ENCODE data around the gene CACNA1G. TPM values are rescaled to one million over a fixed set of nuclear protein-coding genes. Genes with fewer than 3 reads are reported as not detected.

Gene CACNA1G
- total RNA-seq, 1 donor from 2014 or later, result not detected

DNA sequence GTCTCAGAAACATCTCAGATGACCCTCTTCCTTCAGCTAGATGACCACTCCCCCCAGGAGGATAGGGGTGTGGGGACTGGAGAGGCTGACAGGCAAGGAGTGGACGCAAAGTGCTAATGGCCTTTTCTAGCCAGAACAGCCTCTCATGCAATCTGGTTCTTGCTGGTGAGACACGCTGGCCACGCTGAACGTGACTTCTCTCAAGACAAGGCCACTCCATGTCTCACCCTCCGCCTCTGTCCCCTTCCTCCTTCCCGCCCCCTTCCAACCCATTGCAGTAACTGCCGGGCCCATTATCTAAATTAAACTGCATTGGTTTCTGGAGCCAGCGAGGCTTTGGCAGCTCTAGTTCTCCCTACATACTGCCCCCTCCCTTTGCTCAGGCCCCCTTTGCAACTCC, 9.5 kb downstream of the CACNA1G start:
- no peak overlapping the region for H3K4me3 Mint-ChIP-seq (ENCODE audit: unreplicated experiment)
- peaks cover 34% of the 10 kb centered on the region for H3K27me3 Mint-ChIP-seq (ENCODE audit: unreplicated experiment)
- no peak overlapping the region for H3K27ac Mint-ChIP-seq (ENCODE audit: unreplicated experiment)

DNA sequence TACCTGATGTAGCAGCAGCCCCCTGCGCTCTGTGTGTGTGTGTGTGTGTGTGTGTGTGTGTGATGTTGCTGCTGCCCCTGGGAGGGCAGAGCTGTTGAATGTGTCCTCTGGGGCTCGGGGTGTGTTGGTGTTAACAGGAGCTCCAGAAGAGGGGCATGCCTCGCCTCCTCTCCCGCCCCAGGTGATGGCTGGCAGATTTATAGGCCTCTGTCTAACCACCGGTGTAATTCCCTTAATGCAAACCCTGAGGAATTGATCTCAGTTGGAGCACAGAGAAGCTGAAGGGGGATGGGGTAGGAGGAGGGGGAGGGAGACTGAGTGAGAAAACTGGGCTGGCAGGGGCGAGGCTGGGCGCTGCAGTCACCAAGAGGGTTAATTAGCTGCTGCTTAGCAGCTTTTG, 10.0 kb downstream of the CACNA1G start:
- DNase-seq (ENCODE audit: low spot score), result no peak
- TF ChIP-seq, protein P1, sequence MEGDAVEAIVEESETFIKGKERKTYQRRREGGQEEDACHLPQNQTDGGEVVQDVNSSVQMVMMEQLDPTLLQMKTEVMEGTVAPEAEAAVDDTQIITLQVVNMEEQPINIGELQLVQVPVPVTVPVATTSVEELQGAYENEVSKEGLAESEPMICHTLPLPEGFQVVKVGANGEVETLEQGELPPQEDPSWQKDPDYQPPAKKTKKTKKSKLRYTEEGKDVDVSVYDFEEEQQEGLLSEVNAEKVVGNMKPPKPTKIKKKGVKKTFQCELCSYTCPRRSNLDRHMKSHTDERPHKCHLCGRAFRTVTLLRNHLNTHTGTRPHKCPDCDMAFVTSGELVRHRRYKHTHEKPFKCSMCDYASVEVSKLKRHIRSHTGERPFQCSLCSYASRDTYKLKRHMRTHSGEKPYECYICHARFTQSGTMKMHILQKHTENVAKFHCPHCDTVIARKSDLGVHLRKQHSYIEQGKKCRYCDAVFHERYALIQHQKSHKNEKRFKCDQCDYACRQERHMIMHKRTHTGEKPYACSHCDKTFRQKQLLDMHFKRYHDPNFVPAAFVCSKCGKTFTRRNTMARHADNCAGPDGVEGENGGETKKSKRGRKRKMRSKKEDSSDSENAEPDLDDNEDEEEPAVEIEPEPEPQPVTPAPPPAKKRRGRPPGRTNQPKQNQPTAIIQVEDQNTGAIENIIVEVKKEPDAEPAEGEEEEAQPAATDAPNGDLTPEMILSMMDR (IDR thresholded peaks at IDR 0.05; ENCODE audit: unreplicated experiment), result no peak
- Mint-ChIP-seq H3K27me3 (ENCODE audit: unreplicated experiment) (peaks cover 32% of the 10 kb centered on the region), H3K36me3 (ENCODE audit: low read depth, unreplicated experiment) (no peaks in the 10 kb centered on the region), H3K4me1 (ENCODE audit: unreplicated experiment) (no peaks in the 10 kb centered on the region), H3K27ac (ENCODE audit: unreplicated experiment) (no peak overlapping the region), H3K9me3 (ENCODE audit: unreplicated experiment) (no peaks in the 10 kb centered on the region), H3K4me3 (ENCODE audit: unreplicated experiment) (no peak overlapping the region)

More for the DNA sequence above, 9.5 kb downstream of the CACNA1G start:
- Mint-ChIP-seq H3K36me3 (ENCODE audit: low read depth, unreplicated experiment) (no peaks in the 10 kb centered on the region), H3K9me3 (ENCODE audit: unreplicated experiment) (no peaks in the 10 kb centered on the region), H3K4me1 (ENCODE audit: unreplicated experiment) (peaks cover 1% of the 10 kb centered on the region)
- TF ChIP-seq, protein P1 (IDR thresholded peaks at IDR 0.05; ENCODE audit: unreplicated experiment), result no peak
- DNase-seq (ENCODE audit: low spot score), result no peak

DNA sequence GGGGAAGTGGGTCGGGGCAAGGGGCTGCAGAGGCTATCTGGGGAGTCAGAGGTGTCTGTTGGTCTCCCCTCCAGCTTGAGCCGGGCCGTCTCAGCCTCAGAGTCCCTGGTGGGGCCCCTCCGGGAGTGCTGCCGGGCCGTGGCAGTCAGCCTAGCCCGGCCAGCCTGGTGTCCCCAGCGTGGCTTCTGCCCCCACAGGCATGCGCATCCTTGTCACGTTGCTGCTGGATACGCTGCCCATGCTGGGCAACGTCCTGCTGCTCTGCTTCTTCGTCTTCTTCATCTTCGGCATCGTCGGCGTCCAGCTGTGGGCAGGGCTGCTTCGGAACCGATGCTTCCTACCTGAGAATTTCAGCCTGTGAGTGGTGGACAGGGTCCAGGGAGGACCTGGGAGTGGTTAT, 11.2 kb downstream of the CACNA1G start:
- Mint-ChIP-seq H3K4me3 (ENCODE audit: unreplicated experiment) (no peak overlapping the region), H3K27ac (ENCODE audit: unreplicated experiment) (no peak overlapping the region), H3K36me3 (ENCODE audit: low read depth, unreplicated experiment) (no peaks in the 10 kb centered on the region), H3K4me1 (ENCODE audit: unreplicated experiment) (no peaks in the 10 kb centered on the region), H3K27me3 (ENCODE audit: unreplicated experiment) (peaks cover 23% of the 10 kb centered on the region), H3K9me3 (ENCODE audit: unreplicated experiment) (no peaks in the 10 kb centered on the region)
- TF ChIP-seq, protein P1 (IDR thresholded peaks at IDR 0.05; ENCODE audit: unreplicated experiment), result no peak
- DNase-seq (ENCODE audit: low spot score), result no peak

- no peaks in the 10 kb centered on the region for H3K36me3 Mint-ChIP-seq (ENCODE audit: low read depth, unreplicated experiment)
- H3K27me3 Mint-ChIP-seq (ENCODE audit: unreplicated experiment), result peaks cover 19% of the 10 kb centered on the region
- TF ChIP-seq, protein P1 (IDR thresholded peaks at IDR 0.05; ENCODE audit: unreplicated experiment), result no peak
- no peaks in the 10 kb centered on the region for H3K4me1 Mint-ChIP-seq (ENCODE audit: unreplicated experiment)
- no peak for DNase-seq (ENCODE audit: low spot score)
- no peaks in the 10 kb centered on the region for H3K9me3 Mint-ChIP-seq (ENCODE audit: unreplicated experiment)
- H3K4me3 Mint-ChIP-seq (ENCODE audit: unreplicated experiment), result no peak overlapping the region
- H3K27ac Mint-ChIP-seq (ENCODE audit: unreplicated experiment), result no peak overlapping the region
These were observed 12.0 kb downstream of the CACNA1G start for GRCh38 chr17:50572541-50572940.

- Mint-ChIP-seq H3K4me3 (ENCODE audit: unreplicated experiment) (no peak overlapping the region), H3K36me3 (ENCODE audit: low read depth, unreplicated experiment) (no peaks in the 10 kb centered on the region), H3K9me3 (ENCODE audit: unreplicated experiment) (no peaks in the 10 kb centered on the region), H3K4me1 (ENCODE audit: unreplicated experiment) (no peaks in the 10 kb centered on the region), H3K27me3 (ENCODE audit: unreplicated experiment) (peaks cover 15% of the 10 kb centered on the region), H3K27ac (ENCODE audit: unreplicated experiment) (no peak overlapping the region)
- TF ChIP-seq, protein P1 (IDR thresholded peaks at IDR 0.05; ENCODE audit: unreplicated experiment), result no peak
- no peak for DNase-seq (ENCODE audit: low spot score)
These were observed 13.5 kb downstream of the CACNA1G start for GRCh38 chr17:50573866-50574611.
